HCT116 (cell line): ENCODE results near the gene MUC22. TPM values are rescaled to one million over a fixed set of nuclear protein-coding genes. Genes with fewer than 3 reads are reported as not detected.
A peak's percentile ranks its signal among the peaks of the same experiment; 100 is the strongest.

Experiments
- ATAC-seq: fragments of 200-7000 bp; cut with Tn5 transposase; 2 replicates; pipeline ENCODE4 v1.9.1; 2020; ENCODE audit warnings: mild to moderate bottlenecking, moderate library complexity
- BruUV-seq: library from RNA; stranded (reverse); fragments of 400-500 nt; replicated peaks from 2 replicates; lab custom pipeline; 2021; lab: Mats Ljungman, UMichigan
- CTCF ChIA-PET: fragments of 300-600 bp; sonication (Branson Sonifier 250); formaldehyde crosslinking; loops from one replicate; lab custom pipeline; 2021; ENCODE audit warnings: antibody characterized with exemption; lab: Charles Lee
- POLR2A ChIA-PET: fragments of 300-600, 350-600 bp; sonication (Branson Sonifier 250); formaldehyde crosslinking; loops from one replicate; lab custom pipeline; 2021; ENCODE audit warnings: antibody characterized with exemption; lab: Charles Lee
- RAD21 ChIA-PET, 2 experiments: fragments of 300-600 bp; sonication (Branson Sonifier 250); formaldehyde crosslinking; loops; one replicate each; lab custom pipeline; 2023; ENCODE audit warnings: low total read pairs in 2 of 2; ENCODE audit not compliant: uncharacterized antibody in 2 of 2, unreplicated experiment in 2 of 2, low non-redundant PET in 1 of 2; lab: Charles Lee
- DNase-seq: peaks from one replicate; pipeline ENCODE4 v3.0.0-alpha.2; 2010; ENCODE audit warnings: low read depth, low spot score
- H2AFZ ChIP-seq: fragments of 200-600 bp; shearing (Covaris generic), sonication (generic); 2 replicates; pipeline ENCODE4 v1.6.1; 2017; ENCODE audit warnings: low read depth, mixed run types, mixed read lengths, antibody characterized with exemption, low read length; ENCODE audit not compliant: poor library complexity, severe bottlenecking
- H3K27ac ChIP-seq: 2 replicates; pipeline ENCODE4 v1.5.1; 2012; ENCODE audit warnings: low read depth, low read length
- H3K27me3 ChIP-seq: fragments of 200-600 bp; sonication (generic); 2 replicates; pipeline ENCODE4 v1.6.1; 2016; ENCODE audit warnings: mixed run types, low read length, mixed read lengths; ENCODE audit not compliant: insufficient read depth
- H3K36me3 ChIP-seq, 2 experiments: fragments of 200-500 bp in 1 of 2; fragments of 200-600 bp in 1 of 2; sonication (Bioruptor generic) in 1 of 2; sonication (generic) in 1 of 2; 2 replicates each; pipeline versions ENCODE4 v1.5.1 to v1.6.1; 2014 to 2016; ENCODE audit warnings: low read length in 2 of 2, inconsistent platforms in 1 of 2, mixed read lengths in 1 of 2, mixed run types in 1 of 2; ENCODE audit not compliant: insufficient read depth in 2 of 2, control insufficient read depth in 1 of 2
- H3K4me1 ChIP-seq, 2 experiments: fragments of 200-600 bp in 1 of 2; sonication (generic) in 1 of 2; 2 replicates each; pipeline versions ENCODE4 v1.5.1 to v1.6.1; 2012 to 2017; ENCODE audit warnings: low read length in 2 of 2, inconsistent platforms in 1 of 2, mild to moderate bottlenecking in 1 of 2, mixed read lengths in 1 of 2, mixed run types in 1 of 2, moderate library complexity in 1 of 2; ENCODE audit not compliant: insufficient read depth in 2 of 2, control insufficient read depth in 1 of 2
- H3K4me2 ChIP-seq: fragments of 200-600 bp; sonication (generic); 2 replicates; pipeline ENCODE4 v1.6.1; 2017; ENCODE audit warnings: mixed run types, low read length, mixed read lengths
- H3K4me3 ChIP-seq, 2 experiments: fragments of 200-600 bp in 1 of 2; sonication (generic) in 1 of 2; replicated peaks in 1 of 2; 2 replicates each; pipeline ENCODE4 v1.5.1; 2011 to 2016; ENCODE audit warnings: low read length in 2 of 2, control low read depth in 1 of 2, low read depth in 1 of 2, mild to moderate bottlenecking in 1 of 2, mixed read lengths in 1 of 2, mixed run types in 1 of 2
- H3K79me2 ChIP-seq: fragments of 200-600 bp; sonication (generic); 2 replicates; pipeline ENCODE4 v1.6.1; 2017; ENCODE audit warnings: mild to moderate bottlenecking, mixed run types, low read length, moderate library complexity, mixed read lengths; ENCODE audit not compliant: insufficient read depth
- H3K9ac ChIP-seq: fragments of 200-600 bp; sonication (generic); 2 replicates; pipeline ENCODE4 v1.6.1; 2016; ENCODE audit warnings: low read length, mixed read lengths
- H3K9me2 ChIP-seq: fragments of 200-600 bp; sonication (generic), shearing (Covaris generic); 2 replicates; pipeline ENCODE4 v1.6.1; 2017; ENCODE audit warnings: mixed run types, mild to moderate bottlenecking, moderate library complexity; ENCODE audit not compliant: insufficient read depth
- H3K9me3 ChIP-seq, 2 experiments: fragments of 200-500 bp in 1 of 2; fragments of 200-600 bp in 1 of 2; sonication (Bioruptor generic) in 1 of 2; sonication (generic) in 1 of 2; 2 replicates each; pipeline ENCODE4 v1.6.1; 2014 to 2017; ENCODE audit warnings: low read length in 2 of 2, mixed read lengths in 2 of 2, inconsistent platforms in 1 of 2, low read depth in 1 of 2, mild to moderate bottlenecking in 1 of 2, mixed run types in 1 of 2, moderate library complexity in 1 of 2; ENCODE audit not compliant: control insufficient read depth in 1 of 2, insufficient read depth in 1 of 2
- H4K20me1 ChIP-seq: fragments of 200-600 bp; sonication (generic), shearing (Covaris generic); 2 replicates; pipeline ENCODE4 v1.6.1; 2017; ENCODE audit warnings: mixed run types, mild to moderate bottlenecking, moderate library complexity; ENCODE audit not compliant: insufficient read depth
- CBX3 ChIP-seq: IDR thresholded peaks from 2 replicates; pipeline ENCODE4 v1.6.1; 2012; ENCODE audit warnings: low read depth
- EGR1 ChIP-seq: IDR thresholded peaks from 2 replicates; pipeline ENCODE4 v1.6.1; 2012; ENCODE audit warnings: low read depth
- ELF1 ChIP-seq: IDR thresholded peaks from 2 replicates; pipeline ENCODE4 v1.6.1; 2012; ENCODE audit warnings: low read depth, borderline replicate concordance
- JUND ChIP-seq: IDR thresholded peaks from 2 replicates; pipeline ENCODE4 v1.6.1; 2012
- POLR2A ChIP-seq: IDR thresholded peaks from 2 replicates; pipeline ENCODE4 v1.7.0; 2011; ENCODE audit warnings: borderline replicate concordance; ENCODE audit not compliant: insufficient read depth, insufficient read length; ENCODE audit errors: extremely low read depth
- RAD21 ChIP-seq: IDR thresholded peaks from 2 replicates; pipeline ENCODE4 v1.6.1; 2012; ENCODE audit warnings: low read depth, mild to moderate bottlenecking
- SRF ChIP-seq: IDR thresholded peaks from 2 replicates; pipeline ENCODE4 v1.6.1; 2012; ENCODE audit warnings: low read depth
- YY1 ChIP-seq: IDR thresholded peaks from 2 replicates; pipeline ENCODE4 v1.6.1; 2011; ENCODE audit warnings: low read length, low read depth, moderate library complexity, mild to moderate bottlenecking; ENCODE audit not compliant: insufficient replicate concordance; ENCODE audit errors: extremely low read depth
- ZFX ChIP-seq: fragments of 450-650 bp; IDR thresholded peaks from 2 replicates; pipeline ENCODE4 v1.6.1; 2017
- intact Hi-C: fragments of 100-400 bp; cut with micrococcal nuclease; formaldehyde crosslinking; loops from 2 replicates; pipeline ENCODE4 v1.10.0; 2022
- total RNA-seq: library from RNA; stranded (reverse); gene quantifications from one replicate; pipeline ENCODE4 v1.2.1, GENCODE V29; 2021; ENCODE audit not compliant: unreplicated experiment
- TF ChIP-seq, protein P1 (sequence below), 3 experiments: fragments of 200-600 bp in 1 of 3; sonication (generic) in 1 of 3; IDR thresholded peaks in 2 of 3; conservative IDR thresholded peaks in 1 of 3; 2 replicates each; pipeline ENCODE4 v1.5.1; 2012 to 2017; ENCODE audit warnings: low read depth in 2 of 3, low read length in 2 of 3, antibody characterized with exemption in 1 of 3, borderline replicate concordance in 1 of 3, control low read depth in 1 of 3, mild to moderate bottlenecking in 1 of 3, mixed read lengths in 1 of 3, mixed run types in 1 of 3, moderate library complexity in 1 of 3; ENCODE audit not compliant: insufficient read depth in 1 of 3

Gene MUC22
- total RNA-seq, 1 experiment from 2014 or later, result not detected

DNA sequence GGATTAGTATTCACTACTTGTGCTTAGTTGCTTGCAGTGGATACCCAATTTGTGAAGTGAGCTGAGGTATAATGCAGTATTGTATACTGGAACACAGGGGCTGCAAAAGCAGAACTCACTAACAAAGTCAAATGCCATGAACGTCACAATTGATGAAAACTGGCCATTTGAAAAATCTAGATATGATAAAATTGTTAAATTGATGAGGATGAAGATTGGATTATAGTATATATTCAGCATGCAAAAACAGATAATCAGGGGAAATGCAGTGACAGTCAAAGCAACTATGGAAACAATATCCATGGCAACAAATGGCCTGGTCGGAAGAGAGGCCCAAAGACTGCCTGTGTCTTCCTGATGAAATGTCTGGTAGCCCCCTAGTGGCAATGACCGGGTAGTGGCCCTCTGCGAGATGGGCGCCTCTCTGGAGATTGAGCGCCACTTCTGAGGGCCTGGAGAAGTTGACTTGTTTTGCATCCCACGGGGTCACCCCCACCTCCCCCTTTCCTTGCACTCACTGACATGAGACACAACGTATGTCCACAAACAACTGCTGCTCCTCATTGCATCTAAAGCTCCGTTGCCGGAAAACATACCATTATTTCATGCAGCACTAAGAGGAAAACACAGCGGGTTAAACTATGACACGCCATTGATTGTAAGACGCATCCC lies 58.5 kb downstream of the MUC22 start (continued):
- TF ChIP-seq, protein P1, sequence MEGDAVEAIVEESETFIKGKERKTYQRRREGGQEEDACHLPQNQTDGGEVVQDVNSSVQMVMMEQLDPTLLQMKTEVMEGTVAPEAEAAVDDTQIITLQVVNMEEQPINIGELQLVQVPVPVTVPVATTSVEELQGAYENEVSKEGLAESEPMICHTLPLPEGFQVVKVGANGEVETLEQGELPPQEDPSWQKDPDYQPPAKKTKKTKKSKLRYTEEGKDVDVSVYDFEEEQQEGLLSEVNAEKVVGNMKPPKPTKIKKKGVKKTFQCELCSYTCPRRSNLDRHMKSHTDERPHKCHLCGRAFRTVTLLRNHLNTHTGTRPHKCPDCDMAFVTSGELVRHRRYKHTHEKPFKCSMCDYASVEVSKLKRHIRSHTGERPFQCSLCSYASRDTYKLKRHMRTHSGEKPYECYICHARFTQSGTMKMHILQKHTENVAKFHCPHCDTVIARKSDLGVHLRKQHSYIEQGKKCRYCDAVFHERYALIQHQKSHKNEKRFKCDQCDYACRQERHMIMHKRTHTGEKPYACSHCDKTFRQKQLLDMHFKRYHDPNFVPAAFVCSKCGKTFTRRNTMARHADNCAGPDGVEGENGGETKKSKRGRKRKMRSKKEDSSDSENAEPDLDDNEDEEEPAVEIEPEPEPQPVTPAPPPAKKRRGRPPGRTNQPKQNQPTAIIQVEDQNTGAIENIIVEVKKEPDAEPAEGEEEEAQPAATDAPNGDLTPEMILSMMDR (IDR thresholded peaks at IDR 0.05 in 2 of 3, conservative IDR thresholded peaks at IDR 0.05 in 1 of 3; ENCODE audit: borderline replicate concordance in 1 of 3, insufficient read depth in 1 of 3, low read depth in 2 of 3, low read length in 2 of 3), result peak; percentile 88 to 92 (median 91)
- TF ChIP-seq ZFX, result no peak
- no peak for TF ChIP-seq EGR1
- TF ChIP-seq, all 23 proteins: peak for 4

DNA sequence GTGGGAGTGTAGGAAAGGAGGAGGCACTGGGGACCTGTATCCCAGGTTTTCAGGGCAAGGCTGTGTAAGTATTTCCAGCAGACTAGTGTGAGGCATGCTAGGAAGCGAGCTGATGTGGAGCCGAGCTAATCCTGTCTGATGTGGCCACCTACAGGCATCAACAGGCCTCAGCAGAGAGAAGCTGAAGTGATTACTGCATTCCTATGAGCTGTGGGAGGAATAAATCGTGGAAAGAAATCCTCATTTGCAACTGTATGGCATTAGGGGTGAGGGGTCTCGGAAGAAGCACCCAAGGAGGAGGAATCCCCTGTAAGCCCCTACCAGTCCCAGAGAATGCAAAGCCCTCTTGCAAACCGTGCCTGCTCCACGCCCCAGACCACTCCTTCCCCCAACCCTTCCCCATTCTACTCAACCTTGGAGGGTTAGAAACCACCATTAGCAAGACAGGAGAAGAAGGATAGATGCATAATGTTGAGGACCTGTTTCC lies 60.5 kb downstream of the MUC22 start:
- H3K36me3 ChIP-seq, result no peaks in the 10 kb centered on the region
- no peaks in the 10 kb centered on the region for H3K27me3 ChIP-seq
- DNase-seq (peak; percentile 56), ATAC-seq (peak; percentile 90)
- RAD21 ChIA-PET, result interaction anchor here (0.6 to 2.0 kb wide), 10 partner anchors 9 to 340 kb away, joined by 3 to 5 read pairs (median 4); partner anchors contain the start of gene VARS2 (in 1 of the 2)
- no peaks in the 10 kb centered on the region for H3K9me3 ChIP-seq
- no peak overlapping the region for H3K4me3 ChIP-seq
- no peak overlapping the region for H3K27ac ChIP-seq
- peaks cover 4 to 14% of the 10 kb centered on the region in 2 experiments; a peak in 3 of 4 replicates for H3K4me1 ChIP-seq
- TF ChIP-seq SRF (no peak), ELF1 (no peak), RAD21 (peak; percentile 84), YY1 (no peak), JUND (no peak), CBX3 (no peak), POLR2A (no peak)
- TF ChIP-seq, protein P1 (IDR thresholded peaks at IDR 0.05 in 2 of 3, conservative IDR thresholded peaks at IDR 0.05 in 1 of 3; ENCODE audit: borderline replicate concordance in 1 of 3, insufficient read depth in 1 of 3, low read depth in 2 of 3, low read length in 2 of 3), result peak; percentile 61 to 75 (median 61)
- H4K20me1 ChIP-seq, result no peaks in the 10 kb centered on the region
- POLR2A ChIA-PET, result interaction anchor here (0.7 to 1.6 kb wide), 8 partner anchors 9 to 242 kb away, joined by 3 to 8 read pairs (median 4); partner anchors contain the start of genes GTF2H4, PSORS1C1 and VARS2
- H3K4me2 ChIP-seq, result peak overlapping the region; percentile 20; the same call in 1 of the 2 replicates
- no peak overlapping the region for H3K9ac ChIP-seq
- intact Hi-C loops, result loop anchor here (1.0 kb wide), 1 partner anchor 155 kb away; no protein-coding TSS in a partner anchor
- CTCF ChIA-PET, result interaction anchor here (0.6 to 3.3 kb wide), 25 partner anchors 8 to 589 kb away, joined by 3 to 44 read pairs (median 5); partner anchors contain the start of genes GTF2H4, PSORS1C1 and VARS2
- H3K9me2 ChIP-seq, result no peaks in the 10 kb centered on the region
- H3K79me2 ChIP-seq, result no peaks in the 10 kb centered on the region
- BruUV-seq, result no TSS peak
- peak overlapping the region; percentile 20 for H2AFZ ChIP-seq
